Peyer's patch (tissue), 4 donors: ENCODE data around the gene AWAT1. TPM values are rescaled to one million over a fixed set of nuclear protein-coding genes. Genes with fewer than 3 reads are reported as not detected.
"Not testable (repeated sequence)": the region's sequence is repeated elsewhere in the genome, so short reads cannot be mapped to it uniquely, and the experiment has no call there.

Source experiments
- DNase-seq, 3 donors: peaks; one replicate each; pipeline ENCODE4 v3.0.0-alpha.2; 2017 to 2019
- H3K27ac ChIP-seq, 4 donors: fragments of 200-600 bp; sonication (generic); one replicate each; pipeline ENCODE4 v1.5.1; 2016 to 2019
- H3K27me3 ChIP-seq, 2 donors: fragments of 200-600 bp; sonication (generic); one replicate each; pipeline ENCODE4 v1.5.1; 2019
- H3K36me3 ChIP-seq, 3 donors: fragments of 200-600 bp; sonication (generic); one replicate each; pipeline ENCODE4 v1.5.1; 2016 to 2019
- H3K4me1 ChIP-seq, 4 donors: fragments of 200-600 bp; sonication (generic); one replicate each; pipeline ENCODE4 v1.5.1; 2016 to 2019
- H3K4me3 ChIP-seq, 4 donors: fragments of 200-600 bp; sonication (generic); 1 replicate in 3 of 4; 2 replicates in 1 of 4; pipeline ENCODE4 v1.5.1; 2016 to 2019; ENCODE audit warnings: mild to moderate bottlenecking in 1 of 4
- H3K9me3 ChIP-seq, 4 donors: fragments of 200-600 bp; sonication (generic); one replicate each; pipeline ENCODE4 v1.5.1; 2016 to 2019; ENCODE audit warnings: mild to moderate bottlenecking in 1 of 4
- CTCF ChIP-seq, 6 experiments: fragments of 450-650 bp in 4 of 6; fragments of 200-600 bp in 2 of 6; sonication (generic) in 1 of 6; IDR thresholded peaks; one replicate each; pipeline ENCODE4 v1.5.1; 2017 to 2019; ENCODE audit warnings: antibody characterized with exemption in 6 of 6, mild to moderate bottlenecking in 3 of 6, moderate library complexity in 1 of 6
- POLR2A ChIP-seq, 2 donors: fragments of 450-650 bp; IDR thresholded peaks; one replicate each; pipeline ENCODE4 v1.5.1; 2017; ENCODE audit warnings: antibody characterized with exemption in 2 of 2, mild to moderate bottlenecking in 2 of 2, moderate library complexity in 2 of 2
- total RNA-seq, 4 donors: library from RNA; depleted of rRNA; stranded (reverse); fragments of >200 nt; gene quantifications; one replicate each; pipeline ENCODE4 v1.1.0, GENCODE V29; 2016

AWAT1 gene
- not detected for total RNA-seq

- Histone ChIP-seq H3K4me3 (no peak within 1 kb of the TSS), H3K27ac (no peak within 1 kb of the TSS), H3K9me3 (no peaks in the 10 kb centered on the region), H3K4me1 (no peaks in the 10 kb centered on the region), H3K27me3 (no peaks in the 10 kb centered on the region), H3K36me3 (no peaks in the 10 kb centered on the region)
- no peak for TF ChIP-seq CTCF (IDR thresholded peaks at IDR 0.05)
- no peak for TF ChIP-seq POLR2A (IDR thresholded peaks at IDR 0.05)
- DNase-seq: no peak
Observed at GRCh38 chrX:70234355-70234754, at the start of gene AWAT1. AWAT1 (plus strand) TSS chrX:70234655; CDS start chrX:70234696, 41 bp downstream.

GRCh38 chrX:70190225-70190624 lies 44.2 kb upstream of the AWAT1 start:
- DNase-seq: no peak
- no peak overlapping the region for H3K4me3 ChIP-seq
- H3K27me3 ChIP-seq: no peaks in the 10 kb centered on the region
- H3K4me1 ChIP-seq: no peaks in the 10 kb centered on the region
- no peak for TF ChIP-seq POLR2A (IDR thresholded peaks at IDR 0.05)
- TF ChIP-seq CTCF (IDR thresholded peaks at IDR 0.05): no peak
- H3K27ac ChIP-seq: no peak overlapping the region
- H3K36me3 ChIP-seq: no peaks in the 10 kb centered on the region
- H3K9me3 ChIP-seq: no peaks in the 10 kb centered on the region

- Histone ChIP-seq H3K9me3 (no peaks in the 10 kb centered on the region), H3K27me3 (no peaks in the 10 kb centered on the region), H3K36me3 (no peaks in the 10 kb centered on the region), H3K4me1 (no peaks in the 10 kb centered on the region), H3K27ac (no peak overlapping the region), H3K4me3 (no peak overlapping the region)
- DNase-seq: peak in 2 of 3 donors; percentile 54 to 80
- TF ChIP-seq POLR2A (IDR thresholded peaks at IDR 0.05) (no peak), CTCF (IDR thresholded peaks at IDR 0.05) (peak; percentile 32 to 71 (median 62))
Observed at GRCh38 chrX:70196961-70197720, 37.3 kb upstream of the AWAT1 start.

GRCh38 chrX:70201732-70202131 lies 32.7 kb upstream of the AWAT1 start:
- H3K4me3 ChIP-seq: no peak overlapping the region
- no peaks in the 10 kb centered on the region for H3K36me3 ChIP-seq
- TF ChIP-seq POLR2A (IDR thresholded peaks at IDR 0.05): no peak
- TF ChIP-seq CTCF (IDR thresholded peaks at IDR 0.05): no peak
- no peak overlapping the region for H3K27ac ChIP-seq
- no peaks in the 10 kb centered on the region for H3K4me1 ChIP-seq
- no peaks in the 10 kb centered on the region for H3K9me3 ChIP-seq
- DNase-seq: no peak
- no peaks in the 10 kb centered on the region for H3K27me3 ChIP-seq

- Histone ChIP-seq H3K9me3 (no peaks in the 10 kb centered on the region), H3K27me3 (no peaks in the 10 kb centered on the region), H3K4me3 (no peak overlapping the region), H3K27ac (no peak overlapping the region), H3K36me3 (no peaks in the 10 kb centered on the region), H3K4me1 (no peaks in the 10 kb centered on the region)
- DNase-seq: no peak
- TF ChIP-seq CTCF (IDR thresholded peaks at IDR 0.05) (no peak), POLR2A (IDR thresholded peaks at IDR 0.05) (no peak)
Observed at GRCh38 chrX:70208479-70208878, 26.0 kb upstream of the AWAT1 start.

- H3K4me3 ChIP-seq, H3K36me3 ChIP-seq, H3K27ac ChIP-seq, H3K9me3 ChIP-seq, H3K27me3 ChIP-seq, H3K4me1 ChIP-seq, DNase-seq: not testable (repeated sequence)
Observed at GRCh38 chrX:70209570-70209969, 24.9 kb upstream of the AWAT1 start.
